ENCODE results near the gene RTCB. TPM values are rescaled to one million over a fixed set of nuclear protein-coding genes. Genes with fewer than 3 reads are reported as not detected.
"Not testable (repeated sequence)": the region's sequence is repeated elsewhere in the genome, so short reads cannot be mapped to it uniquely, and the experiment has no call there.

RTCB gene
- total and polyA plus RNA-seq, 10 donors = 33.8 to 75.9 (median 61.0) TPM

- no peaks in the 10 kb centered on the region for H3K36me3 ChIP-seq
- H3K9me3 ChIP-seq = no peaks in the 10 kb centered on the region
- no peak overlapping the region for H3K4me3 ChIP-seq
- WGBS, 5 donors = 74 to 84% (median 79%) methylated on average over 5 of the region's 5 CpGs
- intact Hi-C loops (cut with DNase I; ENCODE audit: low total_unique reads) = no loop called here
- TF ChIP-seq, protein P1, sequence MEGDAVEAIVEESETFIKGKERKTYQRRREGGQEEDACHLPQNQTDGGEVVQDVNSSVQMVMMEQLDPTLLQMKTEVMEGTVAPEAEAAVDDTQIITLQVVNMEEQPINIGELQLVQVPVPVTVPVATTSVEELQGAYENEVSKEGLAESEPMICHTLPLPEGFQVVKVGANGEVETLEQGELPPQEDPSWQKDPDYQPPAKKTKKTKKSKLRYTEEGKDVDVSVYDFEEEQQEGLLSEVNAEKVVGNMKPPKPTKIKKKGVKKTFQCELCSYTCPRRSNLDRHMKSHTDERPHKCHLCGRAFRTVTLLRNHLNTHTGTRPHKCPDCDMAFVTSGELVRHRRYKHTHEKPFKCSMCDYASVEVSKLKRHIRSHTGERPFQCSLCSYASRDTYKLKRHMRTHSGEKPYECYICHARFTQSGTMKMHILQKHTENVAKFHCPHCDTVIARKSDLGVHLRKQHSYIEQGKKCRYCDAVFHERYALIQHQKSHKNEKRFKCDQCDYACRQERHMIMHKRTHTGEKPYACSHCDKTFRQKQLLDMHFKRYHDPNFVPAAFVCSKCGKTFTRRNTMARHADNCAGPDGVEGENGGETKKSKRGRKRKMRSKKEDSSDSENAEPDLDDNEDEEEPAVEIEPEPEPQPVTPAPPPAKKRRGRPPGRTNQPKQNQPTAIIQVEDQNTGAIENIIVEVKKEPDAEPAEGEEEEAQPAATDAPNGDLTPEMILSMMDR (IDR thresholded peaks at IDR 0.05 in 8 of 11, conservative IDR thresholded peaks at IDR 0.05 in 3 of 11) = no peak
- no peaks in the 10 kb centered on the region for H3K27me3 ChIP-seq (replicated peaks in 1 of 7)
- no peaks in the 10 kb centered on the region for H3K4me1 ChIP-seq
- H3K27ac ChIP-seq = no peak overlapping the region
- no peak for DNase-seq
Observed at GRCh38 chr22:32376681-32377080, 35.4 kb downstream of the RTCB start.

- Histone ChIP-seq H3K4me1 (no peaks in the 10 kb centered on the region), H3K4me3 (no peak overlapping the region), H3K9me3 (no peaks in the 10 kb centered on the region), H3K27ac (no peak overlapping the region), H3K27me3 (replicated peaks in 1 of 7) (no peaks in the 10 kb centered on the region), H3K36me3 (no peaks in the 10 kb centered on the region)
- WGBS, 5 donors = 74 to 93% (median 84%) methylated on average over 7 of the region's 7 CpGs
- TF ChIP-seq, protein P1 (IDR thresholded peaks at IDR 0.05 in 8 of 11, conservative IDR thresholded peaks at IDR 0.05 in 3 of 11) = no peak
- TF ChIP-seq POLR2A (IDR thresholded peaks at IDR 0.05) (no peak), POLR2AphosphoS5 (IDR thresholded peaks at IDR 0.05) (no peak)
- no peak for DNase-seq
- intact Hi-C loops (cut with DNase I; ENCODE audit: low total_unique reads) = no loop called here
Observed at GRCh38 chr22:32375678-32376450, 36.2 kb downstream of the RTCB start.

DNA sequence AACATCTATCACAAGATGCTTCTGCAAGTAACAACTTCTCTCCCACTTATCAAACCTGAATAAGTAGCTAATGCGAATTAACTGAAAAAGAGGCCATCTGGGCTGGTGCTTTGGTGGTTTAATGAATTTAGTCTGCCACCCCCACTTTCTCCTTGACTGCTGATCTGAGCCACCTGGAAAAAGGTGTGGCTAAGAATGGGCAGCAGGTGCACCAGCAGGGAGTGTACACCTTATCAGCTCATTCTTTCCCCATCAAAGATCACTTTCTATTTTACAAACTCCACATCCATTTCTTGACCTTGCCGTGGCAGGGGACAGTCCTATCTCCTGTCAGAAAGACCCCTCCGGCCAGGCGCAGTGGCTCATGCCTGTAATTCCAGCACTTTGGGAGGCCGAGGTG, 47.8 kb downstream of the RTCB start:
- Histone ChIP-seq H3K9me3 (no peaks in the 10 kb centered on the region), H3K27me3 (replicated peaks in 1 of 7) (no peaks in the 10 kb centered on the region), H3K4me1 (no peaks in the 10 kb centered on the region), H3K4me3 (no peak overlapping the region), H3K27ac (no peak overlapping the region), H3K36me3 (no peaks in the 10 kb centered on the region)
- WGBS, 5 donors = 90 to 93% (median 91%) methylated on average over 5 of the region's 5 CpGs
- intact Hi-C loops (cut with DNase I; ENCODE audit: low total_unique reads) = no loop called here
- no peak for DNase-seq
- TF ChIP-seq, protein P1 (IDR thresholded peaks at IDR 0.05 in 8 of 11, conservative IDR thresholded peaks at IDR 0.05 in 3 of 11) = no peak
- no peak for TF ChIP-seq POLR2AphosphoS5 (IDR thresholded peaks at IDR 0.05)
- TF ChIP-seq POLR2A (IDR thresholded peaks at IDR 0.05) = no peak

DNA sequence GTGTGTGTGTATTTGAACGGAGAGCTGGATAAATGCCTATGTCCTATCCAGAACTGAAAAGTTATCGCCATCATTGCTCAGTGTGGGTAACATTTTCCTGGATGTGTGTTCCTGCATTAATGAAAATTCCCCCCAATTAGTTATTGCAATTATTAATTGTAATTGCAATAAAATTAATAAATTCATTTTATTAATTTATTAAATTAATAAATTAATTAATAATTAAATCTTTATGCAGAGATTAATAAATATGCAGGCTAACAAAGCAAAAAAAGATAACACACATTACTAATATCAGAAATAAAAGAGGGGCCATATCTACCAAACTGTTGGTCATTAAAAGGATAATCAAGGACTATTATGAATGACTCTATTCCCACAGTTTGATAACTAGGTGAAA, 50.8 kb downstream of the RTCB start:
- Histone ChIP-seq H3K36me3 (no peaks in the 10 kb centered on the region), H3K4me1 (no peaks in the 10 kb centered on the region), H3K27me3 (replicated peaks in 1 of 7) (no peaks in the 10 kb centered on the region), H3K4me3 (no peak overlapping the region), H3K9me3 (no peaks in the 10 kb centered on the region), H3K27ac (no peak overlapping the region)
- TF ChIP-seq POLR2A (IDR thresholded peaks at IDR 0.05) = no peak
- TF ChIP-seq POLR2AphosphoS5 (IDR thresholded peaks at IDR 0.05) = no peak
- TF ChIP-seq, protein P1 (IDR thresholded peaks at IDR 0.05 in 8 of 11, conservative IDR thresholded peaks at IDR 0.05 in 3 of 11) = no peak
- WGBS, 5 donors = 69 to 93% (median 89%) methylated on average over 2 of the region's 2 CpGs
- no peak for DNase-seq
- intact Hi-C loops (cut with DNase I; ENCODE audit: low total_unique reads) = no loop called here

- WGBS, 5 donors = 68 to 86% (median 79%) methylated on average over 7 to 11 of the region's 11 CpGs
- H3K36me3 ChIP-seq; intact Hi-C loops (cut with DNase I; ENCODE audit: low total_unique reads): not testable (repeated sequence)
Observed at GRCh38 chr22:32360096-32360495, 52.0 kb downstream of the RTCB start.

DNA sequence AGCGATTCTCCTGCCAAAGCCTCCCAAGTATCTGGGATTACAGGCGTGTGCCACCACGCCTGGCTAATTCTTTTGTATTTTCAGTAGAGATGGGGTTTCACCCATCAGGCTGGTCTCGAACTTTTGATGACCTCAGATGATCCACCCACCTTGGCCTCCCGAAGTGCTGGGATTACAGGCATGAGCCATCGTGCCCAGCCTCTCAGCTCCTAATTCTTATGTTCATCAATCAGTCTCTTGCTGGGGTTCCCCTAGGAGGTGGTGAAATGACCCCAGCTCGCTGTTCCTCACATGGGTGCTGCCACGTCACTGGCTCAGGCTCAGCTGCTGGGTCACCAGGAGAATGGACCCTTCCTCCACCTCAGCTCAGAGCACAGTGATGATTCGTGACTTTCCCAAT, 54.5 kb downstream of the RTCB start, which contains the start of gene RFPL3:
RFPL3 (plus strand) TSS at position 301 of the 400 bp plus-strand sequence. CDS start 205 bp downstream, outside the sequence.
- H3K9me3 ChIP-seq; H3K4me1 ChIP-seq; DNase-seq; H3K4me3 ChIP-seq; H3K27me3 ChIP-seq (replicated peaks in 1 of 7); intact Hi-C loops (cut with DNase I; ENCODE audit: low total_unique reads); H3K36me3 ChIP-seq; H3K27ac ChIP-seq: not testable (repeated sequence)
- 74 to 87% (median 77%) methylated on average over 9 of the region's 9 CpGs for WGBS, 5 donors

More at GRCh38 chr22:32360096-32360495, 52.0 kb downstream of the RTCB start:
- H3K4me1 ChIP-seq; DNase-seq; H3K27me3 ChIP-seq (replicated peaks in 1 of 7); H3K9me3 ChIP-seq: not testable (repeated sequence)
- Histone ChIP-seq H3K4me3 (peak overlapping the region in 1 of 8 donors; percentile 28), H3K27ac (peak overlapping the region in 2 of 8 donors; percentile 23 to 36)
